Measurements from ENCODE around the gene OPCML. TPM values are rescaled to one million over a fixed set of nuclear protein-coding genes. Genes with fewer than 3 reads are reported as not detected.

OPCML gene
- polyA plus RNA-seq, 1 donor from 2014 or later = 11.6 TPM

DNA sequence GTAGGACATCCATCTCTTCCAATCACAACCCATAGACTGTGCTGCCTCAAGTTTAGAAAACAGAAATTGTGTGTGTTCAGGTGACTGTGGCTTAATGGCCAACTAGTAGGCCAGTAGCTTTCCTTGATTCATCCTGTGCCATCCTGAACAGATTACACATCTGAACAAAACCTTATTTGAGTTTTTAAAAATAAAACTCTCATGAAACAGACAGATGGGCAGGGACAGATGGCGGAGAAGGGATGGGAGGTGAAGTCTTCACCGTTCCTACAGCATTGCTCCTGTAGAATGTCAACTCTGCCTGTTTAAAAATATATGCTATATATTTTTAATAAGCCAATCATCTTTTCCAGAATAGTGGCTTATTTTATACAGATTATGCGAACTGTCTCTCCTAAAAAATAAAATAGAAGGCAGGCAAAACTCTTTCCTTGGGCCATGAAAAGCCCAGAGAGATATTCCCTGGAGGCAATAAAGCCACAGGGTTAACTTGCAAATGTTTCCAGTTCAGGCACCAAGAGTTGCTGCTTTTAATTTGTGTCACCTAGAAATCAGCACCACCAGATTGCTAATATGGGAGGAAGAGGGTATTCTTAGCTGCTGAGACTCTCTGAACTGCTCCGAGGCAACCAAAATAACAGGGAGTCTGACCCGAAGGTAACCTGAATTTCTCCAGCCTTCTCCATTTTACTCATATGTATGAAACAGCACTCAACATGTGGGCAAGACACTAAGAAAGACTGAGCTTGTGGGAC lies 861.2 kb downstream of the OPCML start:
- no peak for TF ChIP-seq EP300 (conservative IDR thresholded peaks at IDR 0.05; ENCODE audit: poor library complexity, severe bottlenecking)
- TF ChIP-seq, protein P1, sequence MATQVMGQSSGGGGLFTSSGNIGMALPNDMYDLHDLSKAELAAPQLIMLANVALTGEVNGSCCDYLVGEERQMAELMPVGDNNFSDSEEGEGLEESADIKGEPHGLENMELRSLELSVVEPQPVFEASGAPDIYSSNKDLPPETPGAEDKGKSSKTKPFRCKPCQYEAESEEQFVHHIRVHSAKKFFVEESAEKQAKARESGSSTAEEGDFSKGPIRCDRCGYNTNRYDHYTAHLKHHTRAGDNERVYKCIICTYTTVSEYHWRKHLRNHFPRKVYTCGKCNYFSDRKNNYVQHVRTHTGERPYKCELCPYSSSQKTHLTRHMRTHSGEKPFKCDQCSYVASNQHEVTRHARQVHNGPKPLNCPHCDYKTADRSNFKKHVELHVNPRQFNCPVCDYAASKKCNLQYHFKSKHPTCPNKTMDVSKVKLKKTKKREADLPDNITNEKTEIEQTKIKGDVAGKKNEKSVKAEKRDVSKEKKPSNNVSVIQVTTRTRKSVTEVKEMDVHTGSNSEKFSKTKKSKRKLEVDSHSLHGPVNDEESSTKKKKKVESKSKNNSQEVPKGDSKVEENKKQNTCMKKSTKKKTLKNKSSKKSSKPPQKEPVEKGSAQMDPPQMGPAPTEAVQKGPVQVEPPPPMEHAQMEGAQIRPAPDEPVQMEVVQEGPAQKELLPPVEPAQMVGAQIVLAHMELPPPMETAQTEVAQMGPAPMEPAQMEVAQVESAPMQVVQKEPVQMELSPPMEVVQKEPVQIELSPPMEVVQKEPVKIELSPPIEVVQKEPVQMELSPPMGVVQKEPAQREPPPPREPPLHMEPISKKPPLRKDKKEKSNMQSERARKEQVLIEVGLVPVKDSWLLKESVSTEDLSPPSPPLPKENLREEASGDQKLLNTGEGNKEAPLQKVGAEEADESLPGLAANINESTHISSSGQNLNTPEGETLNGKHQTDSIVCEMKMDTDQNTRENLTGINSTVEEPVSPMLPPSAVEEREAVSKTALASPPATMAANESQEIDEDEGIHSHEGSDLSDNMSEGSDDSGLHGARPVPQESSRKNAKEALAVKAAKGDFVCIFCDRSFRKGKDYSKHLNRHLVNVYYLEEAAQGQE (IDR thresholded peaks at IDR 0.05; ENCODE audit: borderline replicate concordance) = no peak
- TF ChIP-seq TAF1 (IDR thresholded peaks at IDR 0.05; ENCODE audit: low read depth) = no peak
- no peak for TF ChIP-seq RAD21 (conservative IDR thresholded peaks at IDR 0.05)
- no peak for TF ChIP-seq SMC3 (conservative IDR thresholded peaks at IDR 0.05; ENCODE audit: poor library complexity)
- TF ChIP-seq, protein P2, sequence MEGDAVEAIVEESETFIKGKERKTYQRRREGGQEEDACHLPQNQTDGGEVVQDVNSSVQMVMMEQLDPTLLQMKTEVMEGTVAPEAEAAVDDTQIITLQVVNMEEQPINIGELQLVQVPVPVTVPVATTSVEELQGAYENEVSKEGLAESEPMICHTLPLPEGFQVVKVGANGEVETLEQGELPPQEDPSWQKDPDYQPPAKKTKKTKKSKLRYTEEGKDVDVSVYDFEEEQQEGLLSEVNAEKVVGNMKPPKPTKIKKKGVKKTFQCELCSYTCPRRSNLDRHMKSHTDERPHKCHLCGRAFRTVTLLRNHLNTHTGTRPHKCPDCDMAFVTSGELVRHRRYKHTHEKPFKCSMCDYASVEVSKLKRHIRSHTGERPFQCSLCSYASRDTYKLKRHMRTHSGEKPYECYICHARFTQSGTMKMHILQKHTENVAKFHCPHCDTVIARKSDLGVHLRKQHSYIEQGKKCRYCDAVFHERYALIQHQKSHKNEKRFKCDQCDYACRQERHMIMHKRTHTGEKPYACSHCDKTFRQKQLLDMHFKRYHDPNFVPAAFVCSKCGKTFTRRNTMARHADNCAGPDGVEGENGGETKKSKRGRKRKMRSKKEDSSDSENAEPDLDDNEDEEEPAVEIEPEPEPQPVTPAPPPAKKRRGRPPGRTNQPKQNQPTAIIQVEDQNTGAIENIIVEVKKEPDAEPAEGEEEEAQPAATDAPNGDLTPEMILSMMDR (IDR thresholded peaks at IDR 0.05; ENCODE audit: poor library complexity, severe bottlenecking) = no peak
- no peak for TF ChIP-seq POLR2AphosphoS5 (IDR thresholded peaks at IDR 0.05)
- no peak for TF ChIP-seq MXI1 (conservative IDR thresholded peaks at IDR 0.05; ENCODE audit: poor library complexity, severe bottlenecking)
- TF ChIP-seq EZH2 (IDR thresholded peaks at IDR 0.05; ENCODE audit: borderline replicate concordance, insufficient read depth, low read length, poor library complexity, severe bottlenecking) = no peak
- no peak overlapping the region for H3K27ac ChIP-seq (ENCODE audit: low read length)
- no peak overlapping the region for H2AFZ ChIP-seq (ENCODE audit: low read depth, low read length)
- no peaks in the 10 kb centered on the region for H3K36me3 ChIP-seq (ENCODE audit: insufficient read depth, low read length)
- no peaks in the 10 kb centered on the region for H3K9me3 ChIP-seq (ENCODE audit: low read length)
- no peaks in the 10 kb centered on the region for H4K20me1 ChIP-seq (ENCODE audit: insufficient read depth)
- no peaks in the 10 kb centered on the region for H3K9me2 ChIP-seq (ENCODE audit: insufficient read depth, low read length)
- no peaks in the 10 kb centered on the region for H3F3A ChIP-seq (ENCODE audit: insufficient read depth, low read length, poor library complexity, severe bottlenecking)
- no peaks in the 10 kb centered on the region for H3K79me2 ChIP-seq (replicated peaks; ENCODE audit: insufficient read depth, low read length)
- H3K27me3 ChIP-seq (ENCODE audit: insufficient read depth, low read depth, low read length) = no peaks in the 10 kb centered on the region
- H3K4me3 ChIP-seq (ENCODE audit: low read length) = no peak overlapping the region
- H3K4me2 ChIP-seq (ENCODE audit: low read length) = no peak overlapping the region
- no peak overlapping the region for H3K9ac ChIP-seq (ENCODE audit: low read length)

DNA sequence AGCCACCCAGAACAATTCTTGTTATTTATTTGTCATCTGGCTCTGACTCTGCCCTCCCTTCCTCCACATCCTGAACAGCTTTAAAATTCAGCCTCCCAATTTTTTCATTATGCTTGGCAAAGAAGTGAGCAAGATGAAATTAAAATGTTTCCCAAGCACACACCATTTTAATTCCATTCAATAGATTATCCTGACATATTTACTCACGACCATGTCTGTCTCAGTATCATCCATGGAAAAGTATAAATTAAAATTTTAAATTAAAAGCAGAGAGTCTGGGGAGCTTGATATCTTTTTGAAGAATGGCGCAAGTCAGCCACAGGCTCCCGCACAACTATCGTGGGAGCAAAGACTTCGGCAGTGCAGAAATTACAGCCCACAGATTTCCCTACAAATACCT lies 862.4 kb downstream of the OPCML start:
- Histone ChIP-seq H3F3A (ENCODE audit: insufficient read depth, low read length, poor library complexity, severe bottlenecking) (no peaks in the 10 kb centered on the region), H3K27ac (ENCODE audit: low read length) (no peak overlapping the region), H3K4me3 (ENCODE audit: low read length) (no peak overlapping the region), H3K79me2 (replicated peaks; ENCODE audit: insufficient read depth, low read length) (no peaks in the 10 kb centered on the region), H3K9me3 (ENCODE audit: low read length) (no peaks in the 10 kb centered on the region), H2AFZ (ENCODE audit: low read depth, low read length) (no peak overlapping the region), H3K9ac (ENCODE audit: low read length) (no peak overlapping the region), H3K27me3 (ENCODE audit: insufficient read depth, low read depth, low read length) (no peaks in the 10 kb centered on the region), H3K36me3 (ENCODE audit: insufficient read depth, low read length) (no peaks in the 10 kb centered on the region), H4K20me1 (ENCODE audit: insufficient read depth) (no peaks in the 10 kb centered on the region), H3K9me2 (ENCODE audit: insufficient read depth, low read length) (no peaks in the 10 kb centered on the region), H3K4me2 (ENCODE audit: low read length) (no peak overlapping the region)
- TF ChIP-seq, protein P2 (IDR thresholded peaks at IDR 0.05; ENCODE audit: poor library complexity, severe bottlenecking) = no peak
